Muscle of leg (tissue), 11 donors: ENCODE data around the gene ATP7B. TPM values are rescaled to one million over a fixed set of nuclear protein-coding genes. Genes with fewer than 3 reads are reported as not detected.

ENCODE experiments used
- DNase-seq: peaks from one replicate; pipeline ENCODE4 v3.0.0; 2013
- H3K27ac ChIP-seq: one replicate; pipeline ENCODE4 v1.5.1; 2013; ENCODE audit warnings: mild to moderate bottlenecking, low read length, control low read depth
- H3K27me3 ChIP-seq: one replicate; pipeline ENCODE4 v1.6.1; 2013; ENCODE audit warnings: low read length; ENCODE audit not compliant: control insufficient read depth, insufficient read depth
- H3K36me3 ChIP-seq: one replicate; pipeline ENCODE4 v1.6.1; 2013; ENCODE audit warnings: low read length; ENCODE audit not compliant: control insufficient read depth, insufficient read depth
- H3K4me1 ChIP-seq: one replicate; pipeline ENCODE4 v1.6.1; 2013; ENCODE audit warnings: low read length; ENCODE audit not compliant: control insufficient read depth, insufficient read depth
- H3K4me3 ChIP-seq: one replicate; pipeline ENCODE4 v1.5.1; 2013; ENCODE audit warnings: low read length, control low read depth
- H3K9me3 ChIP-seq: replicated peaks from 2 replicates; pipeline ENCODE4 v1.6.1; 2013; ENCODE audit warnings: low read depth, low read length; ENCODE audit not compliant: control insufficient read depth
- WGBS: methylation state at CpG from one replicate; pipeline ENCODE4 v1.1.5; 2013; ENCODE audit warnings: missing lambda C conversion rate; ENCODE audit not compliant: insufficient coverage; 5-methylcytosine and 5-hydroxymethylcytosine counted together
- polyA plus RNA-seq, 8 donors: library from polyadenylated mRNA; unstranded; fragments of 120-200 nt; gene quantifications; one replicate each; pipeline versions ENCODE4 v1.2.1 to v1.2.3, GENCODE V29; 2013; ENCODE audit warnings: inconsistent platforms in 1 of 8, low replicate concordance in 1 of 8; ENCODE audit not compliant: insufficient read length in 8 of 8, insufficient read depth in 1 of 8
- total RNA-seq: library from RNA; stranded (reverse); fragments of 120-200 nt; gene quantifications from one replicate; pipeline ENCODE4 v1.2.4, GENCODE V29; 2013

The ATP7B gene
- total and polyA plus RNA-seq, 9 donors = 5.1 to 8.6 (median 7.0) TPM

GRCh38 chr13:52029569-52029968, 18.3 kb upstream of the ATP7B start:
- WGBS = 98% methylated on average over 4 of the region's 4 CpGs
- Histone ChIP-seq H3K4me1 (no peaks in the 10 kb centered on the region), H3K9me3 (peaks cover 25% of the 10 kb centered on the region), H3K27ac (no peak overlapping the region), H3K4me3 (no peak overlapping the region), H3K27me3 (no peaks in the 10 kb centered on the region), H3K36me3 (peaks cover 34% of the 10 kb centered on the region)
- DNase-seq = no peak

GRCh38 chr13:52027832-52028231, 16.6 kb upstream of the ATP7B start:
- H3K9me3 ChIP-seq = peaks cover 25% of the 10 kb centered on the region
- no peak for DNase-seq
- 100% methylated on average over 1 of the region's 1 CpG for WGBS
- H3K27ac ChIP-seq = no peak overlapping the region
- peaks cover 45% of the 10 kb centered on the region for H3K36me3 ChIP-seq
- no peak overlapping the region for H3K4me3 ChIP-seq
- H3K4me1 ChIP-seq = no peaks in the 10 kb centered on the region
- no peaks in the 10 kb centered on the region for H3K27me3 ChIP-seq

- Histone ChIP-seq H3K27ac (no peak overlapping the region), H3K4me1 (no peaks in the 10 kb centered on the region), H3K4me3 (no peak overlapping the region), H3K9me3 (peaks cover 25% of the 10 kb centered on the region), H3K36me3 (peaks cover 57% of the 10 kb centered on the region), H3K27me3 (no peaks in the 10 kb centered on the region)
- no peak for DNase-seq
- WGBS = 97% methylated on average over 3 of the region's 3 CpGs
Observed at GRCh38 chr13:52026246-52026626, 15.0 kb upstream of the ATP7B start.

- no peaks in the 10 kb centered on the region for H3K27me3 ChIP-seq
- no peaks in the 10 kb centered on the region for H3K4me1 ChIP-seq
- no peak for DNase-seq
- WGBS = 89% methylated on average over 6 of the region's 8 CpGs
- no peak overlapping the region for H3K4me3 ChIP-seq
- peaks cover 62% of the 10 kb centered on the region for H3K36me3 ChIP-seq
- H3K9me3 ChIP-seq = peaks cover 25% of the 10 kb centered on the region
- H3K27ac ChIP-seq = no peak overlapping the region
Observed at GRCh38 chr13:52025475-52026245, 14.4 kb upstream of the ATP7B start.

DNA sequence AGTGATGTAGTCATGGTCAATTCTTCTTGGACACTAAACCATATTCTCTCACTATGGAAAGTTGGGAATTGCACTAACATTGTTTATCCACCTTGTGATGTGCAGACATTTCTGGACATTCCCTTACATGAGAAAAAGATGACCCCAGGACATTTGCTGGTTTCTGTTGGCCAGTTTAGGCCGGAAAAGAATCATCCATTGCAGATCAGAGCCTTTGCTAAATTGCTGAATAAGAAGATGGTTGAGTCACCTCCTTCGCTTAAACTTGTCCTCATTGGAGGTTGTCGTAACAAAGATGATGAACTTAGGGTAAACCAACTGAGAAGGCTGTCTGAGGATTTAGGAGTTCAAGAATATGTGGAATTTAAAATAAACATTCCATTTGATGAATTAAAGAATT, 13.2 kb upstream of the ATP7B start, which contains the start of gene UTP14C:
TSS of gene UTP14C (plus strand) at position 211 of the 400 bp plus-strand sequence. CDS start 4,114 bp downstream, outside the sequence.
- WGBS = 97% methylated on average over 3 of the region's 3 CpGs
- Histone ChIP-seq H3K27me3 (no peaks in the 10 kb centered on the region), H3K4me1 (no peaks in the 10 kb centered on the region), H3K27ac (no peak within 1 kb of the TSS), H3K36me3 (peaks cover 73% of the 10 kb centered on the region), H3K9me3 (peaks cover 19% of the 10 kb centered on the region), H3K4me3 (no peak within 1 kb of the TSS)
- DNase-seq = no peak

DNA sequence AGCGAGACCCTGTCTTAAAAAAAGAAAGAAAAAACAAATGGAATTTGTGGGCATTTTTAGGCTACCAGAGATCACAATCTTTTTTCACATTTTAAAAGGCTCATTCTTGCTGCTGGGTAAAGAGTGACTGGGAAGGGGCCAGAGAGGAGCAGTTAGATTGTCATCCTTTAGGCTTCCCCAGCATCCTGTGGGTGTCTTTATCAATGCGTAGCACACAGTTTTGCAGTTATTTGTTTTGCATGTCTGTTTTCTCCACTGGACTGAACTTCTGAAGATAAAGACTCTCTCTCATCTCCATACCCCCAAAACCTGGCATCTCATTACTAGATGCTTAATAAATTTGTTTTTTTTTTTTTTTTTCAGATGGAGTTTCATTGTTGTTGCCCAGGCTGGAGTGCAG, 11.1 kb upstream of the ATP7B start:
- H3K27ac ChIP-seq = no peak overlapping the region
- 100% methylated on average over 1 of the region's 2 CpGs for WGBS

GRCh38 chr13:52020191-52020590, 8.9 kb upstream of the ATP7B start:
- 100% methylated on average over 2 of the region's 3 CpGs for WGBS
- Histone ChIP-seq H3K4me1 (no peaks in the 10 kb centered on the region), H3K9me3 (peaks cover 2% of the 10 kb centered on the region), H3K27ac (no peak overlapping the region), H3K36me3 (peaks cover 56% of the 10 kb centered on the region), H3K27me3 (no peaks in the 10 kb centered on the region), H3K4me3 (no peak overlapping the region)
- DNase-seq = no peak

More for the DNA sequence above, 11.1 kb upstream of the ATP7B start:
- no peak for DNase-seq
- Histone ChIP-seq H3K4me3 (no peak overlapping the region), H3K36me3 (peaks cover 70% of the 10 kb centered on the region), H3K9me3 (peaks cover 14% of the 10 kb centered on the region), H3K4me1 (no peaks in the 10 kb centered on the region), H3K27me3 (no peaks in the 10 kb centered on the region)

- no peaks in the 10 kb centered on the region for H3K9me3 ChIP-seq
- no peaks in the 10 kb centered on the region for H3K4me1 ChIP-seq
- H3K36me3 ChIP-seq = peaks cover 27% of the 10 kb centered on the region
- no peak for DNase-seq
- H3K27ac ChIP-seq = no peak overlapping the region
- WGBS = 94% methylated on average over 3 of the region's 3 CpGs
- H3K4me3 ChIP-seq = no peak overlapping the region
- H3K27me3 ChIP-seq = peaks cover 2% of the 10 kb centered on the region
Observed at GRCh38 chr13:52016296-52016695, 5.0 kb upstream of the ATP7B start.

DNA sequence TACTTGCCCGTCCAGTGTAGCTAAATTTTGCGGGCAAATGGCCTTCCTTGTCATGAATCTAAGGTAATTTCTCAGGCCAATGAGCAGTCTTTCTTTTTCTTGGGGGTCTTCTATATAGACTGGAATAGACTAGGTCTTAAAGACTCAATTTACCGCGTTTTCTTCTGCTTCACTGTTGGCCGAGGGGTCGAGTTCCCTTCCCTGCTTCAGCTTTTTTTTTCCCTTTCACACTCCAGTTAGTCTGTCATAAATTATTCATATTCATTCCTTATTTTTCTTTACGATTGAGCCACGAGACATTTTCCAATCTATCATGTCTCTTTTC, 1.2 kb upstream of the ATP7B start:
- DNase-seq = no peak
- Histone ChIP-seq H3K4me3 (peak overlapping the region; percentile 97), H3K9me3 (no peaks in the 10 kb centered on the region), H3K27me3 (peaks cover 8% of the 10 kb centered on the region), H3K36me3 (peaks cover 6% of the 10 kb centered on the region), H3K27ac (peak overlapping the region; percentile 90), H3K4me1 (peaks cover 5% of the 10 kb centered on the region)
- WGBS = 0% methylated on average over 6 of the region's 8 CpGs

GRCh38 chr13:52011632-52012511, 622 bp upstream of the ATP7B start, which contains the start of gene ALG11:
Gene ALG11 (plus strand): TSS chr13:52012398. CDS start chr13:52012419, 21 bp downstream.
- WGBS = under 1% methylated on average over 72 of the region's 82 CpGs
- Histone ChIP-seq H3K9me3 (no peaks in the 10 kb centered on the region), H3K4me3 (peak within 1 kb of the TSS; percentile 97), H3K27me3 (peaks cover 8% of the 10 kb centered on the region), H3K27ac (peak within 1 kb of the TSS; percentile 90), H3K4me1 (peaks cover 5% of the 10 kb centered on the region), H3K36me3 (peaks cover 4% of the 10 kb centered on the region)
- peak; percentile 99 for DNase-seq
